ENCODE data around the gene NFAM1. TPM values are rescaled to one million over a fixed set of nuclear protein-coding genes. Genes with fewer than 3 reads are reported as not detected.

The NFAM1 gene
- total RNA-seq, 4 donors from 2014 or later, result 0.26 to 1.1 (median 0.64) TPM; not detected in 1

- no peak for DNase-seq
- no peak overlapping the region for H3K4me3 ChIP-seq
- H3K4me1 ChIP-seq, result peaks cover 0 to 11% of the 10 kb centered on the region in 2 donors
- H3K36me3 ChIP-seq, result no peaks in the 10 kb centered on the region
- no peak overlapping the region for H3K27ac ChIP-seq
- H3K27me3 ChIP-seq, result no peaks in the 10 kb centered on the region
- H3K9me3 ChIP-seq, result no peaks in the 10 kb centered on the region
- no peak for TF ChIP-seq POLR2A (IDR thresholded peaks at IDR 0.05)
- no peak for TF ChIP-seq CTCF (IDR thresholded peaks at IDR 0.05)
- intact Hi-C loops (cut with DNase I; ENCODE audit: low total_unique reads), result no loop called here
Measured at GRCh38 chr22:42340150-42340549, 92.1 kb downstream of the NFAM1 start.

GRCh38 chr22:42338479-42338878 lies 93.7 kb downstream of the NFAM1 start:
- H3K9me3 ChIP-seq, result no peaks in the 10 kb centered on the region
- no peaks in the 10 kb centered on the region for H3K27me3 ChIP-seq
- intact Hi-C loops (cut with DNase I; ENCODE audit: low total_unique reads), result no loop called here
- peaks cover 0 to 11% of the 10 kb centered on the region in 2 donors for H3K4me1 ChIP-seq
- no peak overlapping the region for H3K27ac ChIP-seq
- TF ChIP-seq CTCF (IDR thresholded peaks at IDR 0.05) (no peak), POLR2A (IDR thresholded peaks at IDR 0.05) (no peak)
- DNase-seq, result no peak
- H3K4me3 ChIP-seq, result no peak overlapping the region
- H3K36me3 ChIP-seq, result no peaks in the 10 kb centered on the region

GRCh38 chr22:42337356-42337755 lies 94.8 kb downstream of the NFAM1 start:
- Histone ChIP-seq H3K27ac (no peak overlapping the region), H3K4me3 (no peak overlapping the region), H3K27me3 (no peaks in the 10 kb centered on the region), H3K4me1 (peaks cover 0 to 4% of the 10 kb centered on the region in 2 donors), H3K36me3 (no peaks in the 10 kb centered on the region), H3K9me3 (no peaks in the 10 kb centered on the region)
- no peak for DNase-seq
- intact Hi-C loops (cut with DNase I; ENCODE audit: low total_unique reads), result no loop called here
- no peak for TF ChIP-seq POLR2A (IDR thresholded peaks at IDR 0.05)
- TF ChIP-seq CTCF (IDR thresholded peaks at IDR 0.05), result no peak

- DNase-seq, result no peak
- Histone ChIP-seq H3K4me1 (peaks cover 0 to 4% of the 10 kb centered on the region in 2 donors), H3K36me3 (no peaks in the 10 kb centered on the region), H3K27me3 (no peaks in the 10 kb centered on the region), H3K27ac (no peak overlapping the region), H3K4me3 (no peak overlapping the region), H3K9me3 (no peaks in the 10 kb centered on the region)
- no peak for TF ChIP-seq POLR2A (IDR thresholded peaks at IDR 0.05)
- intact Hi-C loops (cut with DNase I; ENCODE audit: low total_unique reads), result no loop called here
Measured at GRCh38 chr22:42336527-42337227, 95.5 kb downstream of the NFAM1 start.

- no peak for TF ChIP-seq POLR2A (IDR thresholded peaks at IDR 0.05)
- TF ChIP-seq CTCF (IDR thresholded peaks at IDR 0.05), result no peak
- Histone ChIP-seq H3K9me3 (no peaks in the 10 kb centered on the region), H3K4me3 (no peak overlapping the region), H3K27me3 (no peaks in the 10 kb centered on the region), H3K4me1 (peaks cover 0 to 3% of the 10 kb centered on the region in 2 donors), H3K36me3 (no peaks in the 10 kb centered on the region), H3K27ac (no peak overlapping the region)
- no peak for DNase-seq
- intact Hi-C loops (cut with DNase I; ENCODE audit: low total_unique reads), result no loop called here
Measured at GRCh38 chr22:42335839-42336378, 96.3 kb downstream of the NFAM1 start.

All from uterus (tissue), 4 donors.